OCI-LY7 (cell line): ENCODE results near the gene STATH. TPM values are rescaled to one million over a fixed set of nuclear protein-coding genes. Genes with fewer than 3 reads are reported as not detected.

Experiments
- BruUV-seq: library from RNA; stranded (reverse); fragments of 400-500 nt; replicated peaks from 2 replicates; lab custom pipeline; 2021; lab: Mats Ljungman, UMichigan
- CTCF ChIA-PET: fragments of 300-600 bp; sonication (Branson Sonifier 250); formaldehyde crosslinking; loops from one replicate; lab custom pipeline; 2022; ENCODE audit warnings: antibody characterized with exemption; ENCODE audit not compliant: unreplicated experiment; lab: Charles Lee
- POLR2A ChIA-PET: fragments of 300-600 bp; sonication (Branson Sonifier 250); formaldehyde crosslinking; loops from one replicate; lab custom pipeline; 2022; ENCODE audit warnings: antibody characterized with exemption; lab: Charles Lee
- DNase-seq: peaks from one replicate; pipeline ENCODE4 v3.0.0-alpha.2; 2015; ENCODE audit warnings: low spot score
- H2AFZ ChIP-seq: fragments of 200-600 bp; sonication (generic), shearing (Covaris generic); 2 replicates; pipeline ENCODE4 v1.6.1; 2014; ENCODE audit warnings: mild to moderate bottlenecking, antibody characterized with exemption, low read length, moderate library complexity
- H3K27ac ChIP-seq: fragments of 200-600 bp; sonication (generic); 2 replicates; pipeline ENCODE4 v1.5.1; 2014; ENCODE audit warnings: mixed run types, low read depth, mild to moderate bottlenecking, moderate library complexity, low read length, inconsistent platforms; ENCODE audit not compliant: poor library complexity, severe bottlenecking
- H3K36me3 ChIP-seq: fragments of 200-600 bp; sonication (generic); 2 replicates; pipeline ENCODE4 v1.6.1; 2014; ENCODE audit warnings: mild to moderate bottlenecking, antibody characterized with exemption, low read length, moderate library complexity, mixed read lengths; ENCODE audit not compliant: insufficient read depth
- H3K4me1 ChIP-seq: fragments of 200-600 bp; sonication (generic); 2 replicates; pipeline ENCODE4 v1.5.1; 2014; ENCODE audit warnings: mild to moderate bottlenecking, low read length; ENCODE audit not compliant: insufficient read depth, poor library complexity, severe bottlenecking
- H3K4me2 ChIP-seq: fragments of 200-600 bp; sonication (generic); 2 replicates; pipeline ENCODE4 v1.6.1; 2014; ENCODE audit warnings: mild to moderate bottlenecking, low read length
- H3K4me3 ChIP-seq: fragments of 200-600 bp; sonication (generic); 2 replicates; pipeline ENCODE4 v1.5.1; 2014; ENCODE audit warnings: mild to moderate bottlenecking, low read depth, low read length; ENCODE audit not compliant: poor library complexity, severe bottlenecking
- H3K79me2 ChIP-seq: fragments of 200-600 bp; sonication (generic); 2 replicates; pipeline ENCODE4 v1.6.1; 2016; ENCODE audit warnings: low read depth, mild to moderate bottlenecking, low read length, moderate library complexity, mixed read lengths; ENCODE audit not compliant: insufficient read depth
- H3K9me2 ChIP-seq: fragments of 200-600 bp; sonication (generic); 2 replicates; pipeline ENCODE4 v1.6.1; 2016; ENCODE audit warnings: mild to moderate bottlenecking, low read length, mixed read lengths; ENCODE audit not compliant: insufficient read depth
- H3K9me3 ChIP-seq: fragments of 200-600 bp; sonication (generic); 2 replicates; pipeline ENCODE4 v1.6.1; 2014; ENCODE audit warnings: mild to moderate bottlenecking, mixed run types, low read length, mixed read lengths
- H4K20me1 ChIP-seq: fragments of 200-600 bp; sonication (generic); 2 replicates; pipeline ENCODE4 v1.6.1; 2014; ENCODE audit warnings: mild to moderate bottlenecking, antibody characterized with exemption, low read length, moderate library complexity, mixed read lengths; ENCODE audit not compliant: insufficient read depth
- EZH2phosphoT487 ChIP-seq: fragments of 200-600 bp; sonication (generic); IDR thresholded peaks from 2 replicates; pipeline ENCODE4 v1.6.1; 2018; ENCODE audit warnings: low read depth, borderline replicate concordance, mild to moderate bottlenecking, mixed run types, antibody characterized with exemption, low read length, moderate library complexity, mixed read lengths
- intact Hi-C: fragments of 100-400 bp; cut with micrococcal nuclease; formaldehyde crosslinking; loops from one replicate; pipeline ENCODE4 v1.10.0; 2022; ENCODE audit not compliant: unreplicated experiment
- total RNA-seq, 2 experiments: library from RNA; depleted of rRNA in 1 of 2; stranded (reverse); fragments of >200 nt in 1 of 2; shearing (Covaris generic) in 1 of 2; gene quantifications; 2 replicates each; pipeline ENCODE4 v1.2.3, GENCODE V29; 2014 to 2022
- TF ChIP-seq, protein P1 (sequence below): fragments of 200-600 bp; sonication (generic); conservative IDR thresholded peaks from 2 replicates; pipeline ENCODE4 v1.5.1; 2014; ENCODE audit warnings: mild to moderate bottlenecking, antibody characterized with exemption, low read length, moderate library complexity, mixed read lengths

Gene STATH
- total RNA-seq, 2 experiments from 2014 or later, result not detected

DNA sequence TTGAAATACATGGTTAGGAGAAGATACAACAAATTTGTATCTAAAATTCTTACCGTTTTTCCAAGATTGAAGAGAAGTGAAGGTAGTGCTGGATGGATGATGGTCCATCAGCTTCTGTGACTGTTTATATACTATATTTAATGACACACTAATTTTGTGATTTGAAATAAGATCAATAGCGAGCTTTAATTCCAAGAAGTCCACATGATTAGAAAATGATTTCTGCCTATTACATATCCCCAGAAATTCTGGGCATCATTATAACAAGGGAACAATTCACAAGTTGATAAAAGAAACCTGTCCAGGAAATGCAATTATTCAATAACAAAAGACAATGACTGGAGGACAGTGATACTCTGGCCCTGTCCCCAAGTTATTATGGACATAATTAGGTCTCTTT is 30.1 kb upstream of the STATH start, which contains the start of gene CSN2:
TSS of gene CSN2 (minus strand) at position 101 of the 400 bp plus-strand sequence. CDS start 4,733 bp downstream, outside the sequence.
- no peak within 1 kb of the TSS for H3K4me3 ChIP-seq
- POLR2A ChIA-PET, result no interaction called here

GRCh38 chr4:69970071-69970470 is 25.7 kb upstream of the STATH start:
- no peak for DNase-seq
- Histone ChIP-seq H3K27ac (no peak overlapping the region), H3K36me3 (no peaks in the 10 kb centered on the region), H4K20me1 (no peaks in the 10 kb centered on the region), H2AFZ (no peak overlapping the region), H3K4me3 (no peak overlapping the region), H3K9me2 (no peaks in the 10 kb centered on the region), H3K79me2 (no peaks in the 10 kb centered on the region), H3K4me1 (no peaks in the 10 kb centered on the region), H3K4me2 (no peak overlapping the region), H3K9me3 (no peaks in the 10 kb centered on the region)
- TF ChIP-seq, protein P1, sequence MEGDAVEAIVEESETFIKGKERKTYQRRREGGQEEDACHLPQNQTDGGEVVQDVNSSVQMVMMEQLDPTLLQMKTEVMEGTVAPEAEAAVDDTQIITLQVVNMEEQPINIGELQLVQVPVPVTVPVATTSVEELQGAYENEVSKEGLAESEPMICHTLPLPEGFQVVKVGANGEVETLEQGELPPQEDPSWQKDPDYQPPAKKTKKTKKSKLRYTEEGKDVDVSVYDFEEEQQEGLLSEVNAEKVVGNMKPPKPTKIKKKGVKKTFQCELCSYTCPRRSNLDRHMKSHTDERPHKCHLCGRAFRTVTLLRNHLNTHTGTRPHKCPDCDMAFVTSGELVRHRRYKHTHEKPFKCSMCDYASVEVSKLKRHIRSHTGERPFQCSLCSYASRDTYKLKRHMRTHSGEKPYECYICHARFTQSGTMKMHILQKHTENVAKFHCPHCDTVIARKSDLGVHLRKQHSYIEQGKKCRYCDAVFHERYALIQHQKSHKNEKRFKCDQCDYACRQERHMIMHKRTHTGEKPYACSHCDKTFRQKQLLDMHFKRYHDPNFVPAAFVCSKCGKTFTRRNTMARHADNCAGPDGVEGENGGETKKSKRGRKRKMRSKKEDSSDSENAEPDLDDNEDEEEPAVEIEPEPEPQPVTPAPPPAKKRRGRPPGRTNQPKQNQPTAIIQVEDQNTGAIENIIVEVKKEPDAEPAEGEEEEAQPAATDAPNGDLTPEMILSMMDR, result no peak
- no peak for TF ChIP-seq EZH2phosphoT487
- ChIA-PET POLR2A (interaction anchor here (0.6 kb wide), 1 partner anchor 25 kb away, joined by 3 read pairs; no protein-coding TSS in a partner anchor), CTCF (no interaction called here)
- intact Hi-C loops, result no loop called here
- BruUV-seq, result no TSS peak

More for the DNA sequence above, 30.1 kb upstream of the STATH start, which contains the start of gene CSN2:
- no peak for DNase-seq
- TF ChIP-seq, protein P1, result no peak
- no peak for TF ChIP-seq EZH2phosphoT487
- no peak within 1 kb of the TSS for H3K27ac ChIP-seq
- no peak within 1 kb of the TSS for H2AFZ ChIP-seq
- no peaks in the 10 kb centered on the region for H3K4me1 ChIP-seq
- intact Hi-C loops, result no loop called here
- H3K4me2 ChIP-seq, result no peak within 1 kb of the TSS
- CTCF ChIA-PET, result no interaction called here
- H3K9me2 ChIP-seq, result no peaks in the 10 kb centered on the region
- H3K36me3 ChIP-seq, result no peaks in the 10 kb centered on the region
- H3K79me2 ChIP-seq, result no peaks in the 10 kb centered on the region
- BruUV-seq, result no TSS peak
- H4K20me1 ChIP-seq, result no peaks in the 10 kb centered on the region
- no peaks in the 10 kb centered on the region for H3K9me3 ChIP-seq

- H3K27ac ChIP-seq, result no peak overlapping the region
- H4K20me1 ChIP-seq, result no peaks in the 10 kb centered on the region
- H3K79me2 ChIP-seq, result no peaks in the 10 kb centered on the region
- no peak overlapping the region for H3K4me3 ChIP-seq
- no TSS peak for BruUV-seq
- DNase-seq, result no peak
- no peaks in the 10 kb centered on the region for H3K4me1 ChIP-seq
- H3K4me2 ChIP-seq, result no peak overlapping the region
- H2AFZ ChIP-seq, result no peak overlapping the region
- H3K9me2 ChIP-seq, result no peaks in the 10 kb centered on the region
- no peaks in the 10 kb centered on the region for H3K36me3 ChIP-seq
- ChIA-PET POLR2A (no interaction called here), CTCF (no interaction called here)
- intact Hi-C loops, result no loop called here
- H3K9me3 ChIP-seq, result no peaks in the 10 kb centered on the region
- TF ChIP-seq, protein P1, result no peak
- no peak for TF ChIP-seq EZH2phosphoT487
These were observed 21.1 kb upstream of the STATH start for GRCh38 chr4:69974631-69975030.
